HT1080 (cell line): ENCODE measurements around the gene ARHGAP28. TPM values are rescaled to one million over a fixed set of nuclear protein-coding genes. Genes with fewer than 3 reads are reported as not detected.
"Not testable (repeated sequence)": the region's sequence is repeated elsewhere in the genome, so short reads cannot be mapped to it uniquely, and the experiment has no call there.

Source experiments
- DNase-seq: peaks from one replicate; pipeline ENCODE4 v3.0.0-alpha.2; 2015; ENCODE audit warnings: low read depth
- total RNA-seq: library from RNA; depleted of rRNA; stranded (reverse); fragments of >200 nt; shearing (Covaris generic); gene quantifications from 2 replicates; pipeline ENCODE4 v1.2.3, GENCODE V29; 2014

The ARHGAP28 gene
- total RNA-seq, 1 experiment from 2014 or later = 2.5 TPM

GRCh38 chr18:6923220-6923619 lies 193.7 kb downstream of the ARHGAP28 start:
- DNase-seq = no peak

DNA sequence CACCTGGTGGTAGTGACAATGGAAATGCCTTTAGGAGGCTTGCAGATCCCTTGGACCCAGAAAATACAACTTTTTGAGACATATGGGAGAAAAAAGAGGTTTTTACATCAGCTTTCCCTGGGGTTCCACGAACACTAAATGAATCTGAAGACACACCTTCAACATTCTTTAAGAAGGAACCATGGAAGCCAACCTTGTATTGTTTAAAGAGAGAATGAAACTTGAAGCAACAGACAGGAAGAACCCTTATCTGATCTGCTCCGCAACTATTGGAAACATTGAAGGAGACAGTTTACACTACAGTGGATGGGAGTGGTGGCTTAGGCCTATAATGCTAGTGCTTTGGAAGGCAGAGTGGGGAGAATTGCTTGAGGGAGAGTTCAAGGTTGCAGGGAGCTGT lies 197.6 kb downstream of the ARHGAP28 start:
- no peak for DNase-seq

- DNase-seq = no peak
These were observed 198.8 kb downstream of the ARHGAP28 start for GRCh38 chr18:6928359-6928758.

DNA sequence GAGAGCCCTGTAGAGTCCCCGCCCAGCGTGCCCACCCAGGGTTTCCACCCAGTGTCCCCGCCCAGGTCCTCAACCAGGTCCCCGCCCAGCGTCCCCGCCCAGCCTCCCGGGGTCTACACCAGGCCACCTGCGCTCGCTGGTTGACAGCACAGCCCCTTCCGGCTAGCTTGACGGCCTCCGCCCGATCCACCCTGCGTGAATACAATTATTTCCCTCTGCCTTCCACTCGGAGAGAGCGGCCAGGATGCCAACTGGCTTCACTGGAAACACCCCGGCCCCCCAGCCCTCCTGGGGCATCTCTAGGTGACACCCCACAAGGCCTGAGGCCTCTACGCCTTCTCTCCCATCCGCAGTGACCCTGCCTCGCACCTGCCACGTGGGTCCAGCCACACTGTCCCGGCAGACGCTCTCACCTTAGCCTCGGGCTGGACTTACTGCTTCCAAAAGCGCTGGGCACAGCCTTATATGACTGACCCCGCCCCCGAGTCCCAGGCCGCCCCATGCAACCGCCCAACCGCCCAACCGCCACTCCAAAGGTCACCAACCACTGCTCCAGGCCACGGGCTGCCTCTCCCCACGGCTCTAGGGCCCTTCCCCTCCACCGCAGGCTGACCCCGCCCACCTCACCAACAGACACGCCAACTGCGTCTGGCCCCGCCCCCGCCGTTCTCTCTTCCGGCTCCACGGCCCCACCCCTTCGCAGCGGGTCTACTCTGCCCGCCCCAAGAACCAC lies 200.0 kb downstream of the ARHGAP28 start:
- peak; percentile 60 for DNase-seq

- DNase-seq = no peak
These were observed 205.3 kb downstream of the ARHGAP28 start for GRCh38 chr18:6934859-6935258.

DNA sequence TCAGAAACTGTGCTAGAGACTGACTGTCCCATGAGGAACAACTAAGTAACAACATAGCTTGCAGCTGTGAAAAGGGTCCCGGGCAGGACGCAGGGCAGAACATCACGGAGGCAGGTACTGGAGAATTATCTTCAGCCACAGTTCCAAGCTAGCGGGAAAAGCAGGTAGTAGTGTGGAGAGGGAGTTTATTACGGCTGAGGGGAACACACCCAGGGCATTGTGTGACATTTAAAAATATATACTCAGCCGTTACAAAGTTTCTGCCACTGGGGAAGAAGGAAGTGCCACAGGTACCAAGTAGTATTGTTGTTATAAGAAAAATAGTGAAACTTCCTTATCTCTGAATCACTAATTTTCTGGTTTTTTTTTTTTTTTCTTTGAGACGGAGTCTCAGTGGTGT lies 208.5 kb downstream of the ARHGAP28 start:
- no peak for DNase-seq

- DNase-seq = not testable (repeated sequence)
These were observed 208.9 kb downstream of the ARHGAP28 start for GRCh38 chr18:6938403-6938802.

DNA sequence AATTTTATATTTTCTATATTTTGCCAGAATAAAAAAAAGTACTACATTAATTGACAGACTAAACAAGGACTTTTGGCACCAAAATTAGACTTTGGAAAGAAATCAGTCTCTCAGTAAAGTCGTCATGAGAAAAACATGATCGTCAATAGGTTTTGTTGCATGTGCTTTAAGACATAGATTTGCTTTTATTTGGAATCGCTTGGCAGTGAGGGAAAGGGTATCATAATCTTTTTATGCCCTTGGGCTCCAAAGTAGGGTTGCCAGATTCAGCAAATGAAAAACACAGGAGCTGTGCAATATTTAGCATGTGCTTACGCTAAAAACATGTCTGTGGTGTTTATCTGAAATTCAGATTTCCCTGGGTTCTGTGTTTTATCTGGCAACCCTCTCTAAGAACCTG lies 210.5 kb downstream of the ARHGAP28 start:
- DNase-seq = no peak

- no peak for DNase-seq
These were observed 210.9 kb downstream of the ARHGAP28 start for GRCh38 chr18:6940451-6940850.

DNA sequence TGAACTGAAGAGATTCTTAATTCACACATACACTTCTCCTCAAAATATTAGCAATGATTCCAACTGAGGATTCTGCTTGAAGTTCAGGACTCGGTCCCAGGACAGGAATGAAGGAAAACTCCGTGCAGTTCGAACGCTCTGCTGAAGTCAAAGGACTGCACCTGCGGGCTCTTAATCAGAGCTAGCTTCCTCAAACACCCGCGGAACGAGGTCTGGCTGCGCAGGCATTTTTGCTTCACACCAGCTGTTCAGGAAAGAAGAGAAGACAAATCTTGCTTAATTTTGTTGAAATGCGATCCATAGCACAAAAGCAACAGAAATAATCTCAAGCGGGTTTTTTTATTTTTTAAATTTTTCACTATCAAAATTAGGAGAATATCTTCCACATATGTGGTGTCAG lies 212.5 kb downstream of the ARHGAP28 start:
- DNase-seq = no peak

DNA sequence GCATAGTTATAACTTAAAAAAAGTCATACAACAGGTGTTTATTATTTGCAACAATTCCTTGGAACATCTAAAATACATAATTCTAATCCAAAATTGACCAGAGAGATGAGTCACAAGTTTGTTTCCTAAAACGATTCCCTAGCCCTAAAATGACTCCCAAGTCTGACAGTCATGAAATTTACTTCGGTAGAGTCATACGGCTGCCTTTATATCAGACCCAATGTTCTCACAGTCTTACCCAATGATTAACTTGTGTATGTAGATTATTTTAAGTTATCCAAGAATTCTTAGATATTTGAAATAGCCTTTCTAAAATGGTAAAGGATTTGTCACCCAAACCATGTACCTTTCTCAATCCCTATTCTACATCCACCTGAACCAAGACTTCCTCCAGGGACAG lies 213.2 kb downstream of the ARHGAP28 start:
- DNase-seq = no peak

DNA sequence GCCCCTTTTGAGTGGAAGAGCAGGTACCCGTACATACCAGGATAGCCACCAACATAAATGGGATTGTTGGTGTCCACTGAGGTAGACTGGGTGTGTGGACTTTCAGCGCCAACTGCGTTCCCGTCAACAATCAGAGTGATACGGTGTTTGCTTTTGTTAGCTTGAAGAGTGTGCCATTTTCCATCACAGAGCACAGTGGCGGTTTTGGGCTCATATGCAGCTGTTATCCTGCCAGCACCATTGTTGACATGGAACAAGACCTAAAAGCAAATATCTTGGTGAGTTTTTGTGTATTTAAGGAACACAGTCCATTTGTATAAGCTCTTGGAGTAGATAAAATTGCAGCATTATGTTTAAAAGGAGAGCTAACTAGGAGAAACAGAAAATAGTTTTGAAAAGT lies 213.6 kb downstream of the ARHGAP28 start:
- DNase-seq = no peak

- DNase-seq = no peak
These were observed 218.0 kb downstream of the ARHGAP28 start for GRCh38 chr18:6947338-6948030.

DNA sequence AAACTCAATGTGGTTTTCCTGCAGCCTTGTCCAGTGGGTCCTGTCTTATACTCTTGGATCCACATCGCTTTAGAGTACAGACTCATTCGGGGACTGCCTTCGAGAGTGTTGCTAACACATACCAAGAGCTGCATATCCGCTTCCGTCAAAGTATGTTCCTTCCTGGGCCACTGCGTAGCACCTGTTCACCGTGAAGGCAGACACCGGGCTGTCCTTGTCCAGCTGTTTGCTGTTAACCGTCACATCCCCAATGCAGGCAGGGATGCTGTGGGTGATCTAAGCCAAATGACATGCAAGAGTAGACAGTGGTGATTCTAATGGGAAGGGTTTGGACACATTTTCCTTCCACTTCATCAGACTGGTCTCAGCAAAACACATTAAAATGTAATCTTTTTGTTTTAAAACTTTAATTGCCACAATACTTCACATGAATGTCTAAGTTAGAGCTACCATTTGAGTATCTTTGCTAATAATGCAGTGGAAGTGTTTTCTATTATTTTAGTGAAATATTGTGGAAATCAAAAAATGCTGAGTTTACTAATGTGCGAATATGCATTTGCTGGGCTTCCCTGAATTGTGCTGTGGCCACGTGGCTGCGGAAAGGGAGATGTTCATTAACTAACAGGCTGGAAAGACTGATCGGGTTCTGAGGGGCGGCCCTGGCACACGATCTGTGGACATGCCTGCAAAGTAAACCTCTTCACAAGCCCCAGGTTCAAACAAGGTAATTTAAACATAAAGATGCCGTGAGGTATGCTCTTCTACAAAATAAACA lies 219.0 kb downstream of the ARHGAP28 start:
- DNase-seq = no peak

GRCh38 chr18:6949800-6950586 lies 220.5 kb downstream of the ARHGAP28 start:
- DNase-seq = no peak

DNA sequence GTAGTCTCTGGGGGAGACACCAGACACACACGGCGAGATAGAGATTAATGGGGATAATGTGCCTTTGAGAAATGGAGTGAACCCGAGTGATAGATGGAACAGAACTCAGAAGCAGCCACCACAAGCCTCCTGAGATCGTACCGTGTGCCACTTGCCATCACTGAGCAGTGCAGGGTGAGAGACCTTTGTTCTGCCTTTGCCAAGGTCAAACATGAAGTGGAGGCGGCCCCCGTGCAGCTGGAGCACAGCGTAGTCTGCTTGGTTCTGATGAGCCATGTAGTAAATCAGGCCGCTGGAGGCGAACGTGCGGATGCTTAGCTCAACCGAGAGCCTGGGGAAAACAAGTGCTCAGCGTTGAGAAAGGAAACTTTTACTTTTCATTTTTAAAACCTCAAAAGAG lies 221.1 kb downstream of the ARHGAP28 start:
- DNase-seq = no peak

DNA sequence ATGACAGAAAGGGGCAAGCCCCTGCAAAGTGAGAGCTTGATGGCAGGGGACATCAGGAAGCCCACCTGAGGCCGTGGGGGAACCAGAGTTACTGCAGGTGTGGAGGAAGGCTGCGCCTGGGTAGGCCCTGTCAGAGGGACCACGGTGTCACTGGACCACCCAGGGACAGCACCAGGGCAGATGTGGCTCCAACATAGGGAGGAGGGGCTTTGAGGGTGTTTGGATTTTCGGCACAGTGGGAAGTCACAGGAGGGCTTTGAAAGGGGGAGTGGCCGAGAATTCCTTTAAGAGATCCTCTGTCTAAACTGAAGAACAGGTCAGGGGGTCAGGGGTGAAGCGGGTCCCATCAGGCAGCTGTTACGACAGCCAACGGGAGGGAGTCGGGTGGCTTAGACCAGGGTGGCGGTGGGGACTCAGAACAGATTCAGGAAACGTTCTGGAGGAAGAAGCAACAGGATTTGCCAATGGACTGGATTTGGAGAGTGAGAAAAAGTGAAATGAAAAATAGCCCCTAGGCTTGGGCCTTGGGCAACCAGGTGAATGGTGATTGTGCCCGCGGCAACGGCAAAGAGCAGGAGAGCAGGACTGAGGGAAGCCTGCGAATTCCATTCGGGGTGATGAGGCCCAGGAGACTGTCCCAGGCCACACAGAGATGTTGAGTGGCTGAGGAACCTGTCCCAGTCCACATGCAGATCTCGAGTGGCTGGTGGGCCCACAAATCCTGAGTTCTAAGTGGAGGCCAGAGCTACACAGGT lies 222.0 kb downstream of the ARHGAP28 start:
- no peak for DNase-seq

- no peak for DNase-seq
These were observed 225.0 kb downstream of the ARHGAP28 start for GRCh38 chr18:6954501-6954900.

DNA sequence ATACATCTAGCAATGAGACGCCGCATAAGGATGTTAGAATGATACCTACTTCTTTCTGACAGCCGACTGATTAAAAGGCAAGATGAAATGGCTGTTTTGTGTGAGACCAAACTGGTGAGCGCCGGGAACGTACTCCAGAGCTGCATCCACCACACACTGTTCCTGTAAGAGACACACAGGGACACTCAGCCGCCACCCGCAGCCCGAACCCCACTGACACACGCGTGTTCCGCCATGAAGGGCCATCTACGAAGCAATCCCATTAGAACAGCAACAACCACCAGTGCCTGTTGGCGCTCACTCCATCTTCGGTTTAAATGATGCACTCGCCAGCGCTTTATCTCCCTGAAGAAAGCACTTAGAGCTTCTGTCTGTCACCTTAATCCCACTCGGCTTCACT lies 225.8 kb downstream of the ARHGAP28 start:
- no peak for DNase-seq

- no peak for DNase-seq
These were observed 227.0 kb downstream of the ARHGAP28 start for GRCh38 chr18:6956495-6956894.

- DNase-seq = no peak
These were observed 227.5 kb downstream of the ARHGAP28 start for GRCh38 chr18:6956999-6957398.
